IPS-NIHi7 (cell line): ENCODE measurements around the gene NEUROD2.

Source experiments
- DNase-seq: peaks from one replicate; pipeline ENCODE4 v3.0.0; 2012; ENCODE audit warnings: mixed read lengths; ENCODE audit errors: extremely low spot score

NEUROD2 gene

GRCh38 chr17:39607851-39608130 lies at the start of gene NEUROD2:
Gene NEUROD2, minus strand, starts transcription at chr17:39607920. Its CDS starts 1,321 bp downstream, at chr17:39606599.
- no peak for DNase-seq

GRCh38 chr17:39655105-39655504 lies 47.4 kb upstream of the NEUROD2 start:
- DNase-seq: no peak

- DNase-seq: peak; percentile 92
Measured at GRCh38 chr17:39653662-39654331, 46.1 kb upstream of the NEUROD2 start.

DNA sequence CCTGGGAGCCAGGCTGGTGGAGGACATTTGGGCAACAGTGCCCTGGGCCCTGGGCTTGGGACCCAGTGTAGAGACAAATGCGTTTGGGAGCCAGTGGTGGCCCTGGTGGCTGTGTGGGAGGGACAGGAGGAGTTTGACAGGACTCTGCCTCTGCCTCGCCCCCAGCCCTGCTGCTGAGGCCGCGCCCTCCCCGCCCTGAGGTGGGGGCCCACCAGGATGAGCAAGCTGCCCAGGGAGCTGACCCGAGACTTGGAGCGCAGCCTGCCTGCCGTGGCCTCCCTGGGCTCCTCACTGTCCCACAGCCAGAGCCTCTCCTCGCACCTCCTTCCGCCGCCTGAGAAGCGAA lies 45.6 kb upstream of the NEUROD2 start:
- no peak for DNase-seq

DNA sequence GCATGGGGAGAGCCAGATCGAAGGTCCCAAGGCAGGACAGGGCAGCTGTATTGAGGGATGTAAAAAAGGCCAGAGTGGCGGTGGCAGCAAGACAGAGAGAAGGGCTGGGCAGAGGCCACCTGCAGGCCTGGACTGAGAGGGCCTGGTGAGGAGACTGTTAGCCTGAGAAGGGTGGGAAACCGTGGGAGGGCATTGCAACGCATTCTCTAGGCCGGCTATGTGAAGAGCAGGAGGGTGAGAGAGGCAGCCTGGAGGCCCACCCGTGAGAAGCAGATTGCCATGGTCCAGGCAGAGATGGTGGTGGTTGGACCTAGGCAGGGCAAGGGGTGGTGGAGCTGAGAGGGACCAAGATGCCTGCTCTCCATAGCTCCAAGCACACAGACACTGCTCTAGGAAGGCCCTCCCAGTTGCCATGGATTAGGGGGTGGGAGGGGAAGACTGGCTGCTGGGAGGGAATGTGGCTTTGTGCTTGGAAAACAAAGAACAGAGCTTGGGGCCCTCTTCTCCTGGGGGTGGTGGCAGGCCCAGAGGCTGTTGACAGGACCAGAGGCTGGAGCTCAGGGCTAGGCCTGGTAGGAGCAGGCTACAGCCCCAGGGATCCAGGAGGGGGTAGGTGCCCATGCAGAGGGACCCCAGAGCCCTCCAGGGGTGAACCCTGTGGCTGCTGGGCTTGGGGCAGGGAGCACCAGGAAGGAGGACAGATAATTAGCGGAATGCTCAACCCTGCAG lies 45.0 kb upstream of the NEUROD2 start:
- DNase-seq: peak; percentile 73

DNA sequence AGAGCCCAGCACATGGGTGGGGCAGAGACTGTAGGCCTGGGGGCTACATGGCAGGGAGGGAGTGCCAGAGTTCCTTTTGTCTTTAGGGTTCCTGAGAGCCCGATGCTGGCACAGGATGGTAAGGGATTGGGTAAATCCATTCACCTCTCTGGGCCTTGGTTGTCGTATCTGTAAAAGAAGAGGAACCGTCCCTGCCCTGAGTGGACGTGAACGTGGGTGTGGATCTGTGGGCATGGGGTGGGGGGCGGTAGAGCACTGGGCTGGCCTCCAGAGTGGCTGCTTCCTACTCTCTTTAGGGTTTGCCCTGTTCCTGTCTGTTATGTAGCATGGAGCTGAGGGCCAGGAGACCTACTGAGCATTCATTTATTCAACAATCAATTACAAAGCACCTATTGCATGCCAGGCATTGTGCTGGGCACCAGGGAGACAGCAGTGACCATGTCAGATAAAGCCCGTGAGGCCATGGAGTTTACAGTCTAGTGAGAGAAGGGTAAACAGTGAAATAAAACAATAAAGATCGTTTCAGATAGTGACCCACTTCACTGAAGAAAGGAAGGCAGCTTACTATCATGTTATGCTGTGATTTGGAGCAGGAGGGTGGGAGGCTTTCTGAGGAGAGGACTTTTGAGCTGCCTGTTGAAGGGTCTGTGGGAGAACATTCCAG lies 44.3 kb upstream of the NEUROD2 start:
- DNase-seq: no peak

DNA sequence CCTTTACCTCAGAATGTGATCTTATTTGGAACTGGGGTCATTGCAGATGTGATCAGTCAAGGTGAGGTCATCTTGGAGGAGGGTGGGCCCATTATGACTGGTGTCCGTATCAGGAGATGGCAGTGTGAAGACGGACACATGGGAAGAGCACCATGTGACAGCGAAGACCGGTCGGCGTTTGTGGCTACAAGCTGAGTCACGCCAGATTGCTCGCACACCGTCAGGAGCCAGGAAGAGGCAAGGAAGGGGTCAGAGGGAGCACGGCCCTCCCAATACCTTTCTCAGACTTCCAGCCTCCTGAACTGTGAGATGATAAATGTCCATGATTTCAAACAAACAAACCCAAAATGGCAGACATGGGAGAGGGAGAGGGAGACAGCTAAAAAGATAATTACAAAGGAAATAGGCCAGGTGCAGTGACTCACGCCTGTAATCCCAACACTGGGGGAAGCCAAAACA lies 42.4 kb upstream of the NEUROD2 start:
- no peak for DNase-seq

GRCh38 chr17:39648616-39649366 lies 41.1 kb upstream of the NEUROD2 start:
- DNase-seq: no peak

- DNase-seq: no peak
Measured at GRCh38 chr17:39647256-39647655, 39.5 kb upstream of the NEUROD2 start.

GRCh38 chr17:39643271-39643670 lies 35.6 kb upstream of the NEUROD2 start:
- DNase-seq: no peak

GRCh38 chr17:39642291-39643074 lies 34.8 kb upstream of the NEUROD2 start:
- no peak for DNase-seq

- DNase-seq: no peak
Measured at GRCh38 chr17:39641883-39642282, 34.2 kb upstream of the NEUROD2 start.

- DNase-seq: no peak
Measured at GRCh38 chr17:39641097-39641496, 33.4 kb upstream of the NEUROD2 start.

- no peak for DNase-seq
Measured at GRCh38 chr17:39640591-39641031, 32.9 kb upstream of the NEUROD2 start.

GRCh38 chr17:39639566-39640458 lies 32.1 kb upstream of the NEUROD2 start:
- no peak for DNase-seq

- DNase-seq: no peak
Measured at GRCh38 chr17:39639043-39639442, 31.3 kb upstream of the NEUROD2 start.

DNA sequence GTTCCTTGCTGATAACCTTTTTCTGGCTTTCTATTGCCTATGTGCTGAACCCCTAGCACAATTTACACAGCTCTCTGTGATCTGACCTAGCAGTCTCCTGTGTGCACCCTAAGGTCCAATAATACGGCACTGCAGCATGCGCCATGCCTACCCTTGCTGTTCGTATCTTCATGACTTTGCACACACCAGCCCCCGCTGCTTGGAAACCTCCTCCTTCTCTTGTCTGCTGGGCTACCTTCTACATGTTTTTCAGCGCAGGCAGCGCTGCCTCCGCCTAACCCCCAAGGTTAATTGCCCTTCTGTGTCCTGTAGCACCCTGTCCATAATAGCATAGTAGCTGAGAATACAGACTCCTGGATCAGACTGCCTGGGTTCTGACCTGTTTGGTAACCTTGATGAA lies 30.6 kb upstream of the NEUROD2 start:
- no peak for DNase-seq

DNA sequence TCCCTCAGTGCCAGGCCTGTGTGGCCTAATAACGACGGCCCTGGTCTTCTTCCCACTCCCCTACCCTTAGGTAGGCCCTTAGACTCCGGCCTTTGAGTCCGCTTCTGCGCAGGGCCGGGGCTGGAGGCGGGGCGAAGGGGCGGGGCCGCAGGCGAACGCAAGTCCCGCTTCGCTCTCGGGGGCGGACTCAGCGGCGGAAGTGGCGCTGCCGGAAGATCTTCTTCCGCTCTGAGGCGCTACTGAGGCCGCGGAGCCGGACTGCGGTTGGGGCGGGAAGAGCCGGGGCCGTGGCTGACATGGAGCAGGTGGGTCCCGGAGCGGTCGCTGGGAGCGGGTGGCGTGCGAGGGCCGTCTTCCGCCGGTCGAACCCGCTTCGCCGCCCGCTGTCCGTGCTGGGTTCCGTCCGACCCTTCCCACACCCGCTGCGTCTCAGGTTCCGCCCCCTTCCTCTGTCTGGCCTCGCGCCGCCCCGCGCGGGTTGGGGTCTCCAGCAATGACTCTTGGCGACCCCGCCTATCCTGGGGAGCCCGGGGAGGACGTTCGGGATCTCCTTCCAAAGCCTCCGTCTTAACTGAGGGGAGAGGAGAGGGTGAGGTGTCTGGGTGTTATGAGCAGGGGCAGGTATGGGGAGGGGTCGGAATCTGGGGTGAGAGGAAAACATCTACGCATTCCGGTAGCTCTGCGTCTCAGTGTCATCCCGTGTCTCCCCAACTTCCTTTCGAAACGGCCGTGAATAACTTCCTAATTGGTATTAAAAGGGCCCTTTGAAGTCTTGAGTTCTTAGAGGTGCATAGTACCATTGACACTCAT lies 29.4 kb upstream of the NEUROD2 start, which contains the start of gene STARD3:
TSS of gene STARD3 (plus strand) at position 218 of the 810 bp plus-strand sequence. CDS start 16,388 bp downstream, outside the sequence.
- peak; percentile 93 for DNase-seq

GRCh38 chr17:39636587-39636926 lies 28.8 kb upstream of the NEUROD2 start:
- no peak for DNase-seq
